OCI-LY7 (cell line): ENCODE results near the gene GEMIN5. TPM values are rescaled to one million over a fixed set of nuclear protein-coding genes. Genes with fewer than 3 reads are reported as not detected.

Experiments
- BruUV-seq: library from RNA; stranded (reverse); fragments of 400-500 nt; replicated peaks from 2 replicates; lab custom pipeline; 2021; lab: Mats Ljungman, UMichigan
- CTCF ChIA-PET: fragments of 300-600 bp; sonication (Branson Sonifier 250); formaldehyde crosslinking; loops from one replicate; lab custom pipeline; 2022; ENCODE audit warnings: antibody characterized with exemption; ENCODE audit not compliant: unreplicated experiment; lab: Charles Lee
- POLR2A ChIA-PET: fragments of 300-600 bp; sonication (Branson Sonifier 250); formaldehyde crosslinking; loops from one replicate; lab custom pipeline; 2022; ENCODE audit warnings: antibody characterized with exemption; lab: Charles Lee
- DNase-seq: peaks from one replicate; pipeline ENCODE4 v3.0.0-alpha.2; 2015; ENCODE audit warnings: low spot score
- H2AFZ ChIP-seq: fragments of 200-600 bp; sonication (generic), shearing (Covaris generic); 2 replicates; pipeline ENCODE4 v1.6.1; 2014; ENCODE audit warnings: mild to moderate bottlenecking, antibody characterized with exemption, low read length, moderate library complexity
- H3K27ac ChIP-seq: fragments of 200-600 bp; sonication (generic); 2 replicates; pipeline ENCODE4 v1.5.1; 2014; ENCODE audit warnings: mixed run types, low read depth, mild to moderate bottlenecking, moderate library complexity, low read length, inconsistent platforms; ENCODE audit not compliant: poor library complexity, severe bottlenecking
- H3K36me3 ChIP-seq: fragments of 200-600 bp; sonication (generic); 2 replicates; pipeline ENCODE4 v1.6.1; 2014; ENCODE audit warnings: mild to moderate bottlenecking, antibody characterized with exemption, low read length, moderate library complexity, mixed read lengths; ENCODE audit not compliant: insufficient read depth
- H3K4me1 ChIP-seq: fragments of 200-600 bp; sonication (generic); 2 replicates; pipeline ENCODE4 v1.5.1; 2014; ENCODE audit warnings: mild to moderate bottlenecking, low read length; ENCODE audit not compliant: insufficient read depth, poor library complexity, severe bottlenecking
- H3K4me2 ChIP-seq: fragments of 200-600 bp; sonication (generic); 2 replicates; pipeline ENCODE4 v1.6.1; 2014; ENCODE audit warnings: mild to moderate bottlenecking, low read length
- H3K4me3 ChIP-seq: fragments of 200-600 bp; sonication (generic); 2 replicates; pipeline ENCODE4 v1.5.1; 2014; ENCODE audit warnings: mild to moderate bottlenecking, low read depth, low read length; ENCODE audit not compliant: poor library complexity, severe bottlenecking
- H3K79me2 ChIP-seq: fragments of 200-600 bp; sonication (generic); 2 replicates; pipeline ENCODE4 v1.6.1; 2016; ENCODE audit warnings: low read depth, mild to moderate bottlenecking, low read length, moderate library complexity, mixed read lengths; ENCODE audit not compliant: insufficient read depth
- H3K9me2 ChIP-seq: fragments of 200-600 bp; sonication (generic); 2 replicates; pipeline ENCODE4 v1.6.1; 2016; ENCODE audit warnings: mild to moderate bottlenecking, low read length, mixed read lengths; ENCODE audit not compliant: insufficient read depth
- H3K9me3 ChIP-seq: fragments of 200-600 bp; sonication (generic); 2 replicates; pipeline ENCODE4 v1.6.1; 2014; ENCODE audit warnings: mild to moderate bottlenecking, mixed run types, low read length, mixed read lengths
- H4K20me1 ChIP-seq: fragments of 200-600 bp; sonication (generic); 2 replicates; pipeline ENCODE4 v1.6.1; 2014; ENCODE audit warnings: mild to moderate bottlenecking, antibody characterized with exemption, low read length, moderate library complexity, mixed read lengths; ENCODE audit not compliant: insufficient read depth
- EZH2phosphoT487 ChIP-seq: fragments of 200-600 bp; sonication (generic); IDR thresholded peaks from 2 replicates; pipeline ENCODE4 v1.6.1; 2018; ENCODE audit warnings: low read depth, borderline replicate concordance, mild to moderate bottlenecking, mixed run types, antibody characterized with exemption, low read length, moderate library complexity, mixed read lengths
- intact Hi-C: fragments of 100-400 bp; cut with micrococcal nuclease; formaldehyde crosslinking; loops from one replicate; pipeline ENCODE4 v1.10.0; 2022; ENCODE audit not compliant: unreplicated experiment
- total RNA-seq, 2 experiments: library from RNA; depleted of rRNA in 1 of 2; stranded (reverse); fragments of >200 nt in 1 of 2; shearing (Covaris generic) in 1 of 2; gene quantifications; 2 replicates each; pipeline ENCODE4 v1.2.3, GENCODE V29; 2014 to 2022
- TF ChIP-seq, protein P1 (sequence below): fragments of 200-600 bp; sonication (generic); conservative IDR thresholded peaks from 2 replicates; pipeline ENCODE4 v1.5.1; 2014; ENCODE audit warnings: mild to moderate bottlenecking, antibody characterized with exemption, low read length, moderate library complexity, mixed read lengths

The GEMIN5 gene
- total RNA-seq, 2 experiments from 2014 or later: 17.9 to 25.6 TPM

DNA sequence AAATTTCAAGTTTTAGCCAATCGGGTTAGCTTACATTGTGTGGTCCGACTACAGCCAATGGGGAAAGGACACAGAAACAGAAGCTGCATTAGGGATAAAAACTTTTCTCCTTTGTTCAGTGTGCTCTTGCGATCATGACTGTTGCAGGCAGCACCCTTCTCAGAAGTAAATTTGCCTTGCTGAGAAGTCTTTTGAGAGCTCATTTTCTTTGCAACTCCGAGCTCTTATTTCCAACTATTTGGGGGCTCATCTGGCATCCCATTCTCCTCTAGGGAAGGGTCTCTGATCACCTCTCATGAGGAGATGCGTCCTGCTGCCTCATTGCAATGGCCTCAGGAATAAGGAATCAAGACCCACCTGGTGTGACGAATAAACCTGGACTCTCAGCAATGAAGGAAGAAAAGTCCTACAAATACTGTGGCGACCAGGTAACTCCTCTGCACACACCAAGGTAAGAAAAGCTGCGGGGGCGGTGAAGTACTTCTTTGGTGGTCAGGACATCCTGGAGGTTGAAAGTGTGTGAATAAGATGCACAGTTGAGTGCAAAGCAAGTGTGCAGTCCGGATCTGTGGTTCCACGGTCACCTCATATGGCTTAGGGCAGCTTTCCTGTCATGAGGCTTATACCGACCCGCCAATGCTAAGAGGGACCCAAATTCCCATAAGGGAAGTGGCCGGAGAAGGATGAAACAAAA lies 59.2 kb downstream of the GEMIN5 start:
- no peak for TF ChIP-seq EZH2phosphoT487
- TF ChIP-seq, protein P1, sequence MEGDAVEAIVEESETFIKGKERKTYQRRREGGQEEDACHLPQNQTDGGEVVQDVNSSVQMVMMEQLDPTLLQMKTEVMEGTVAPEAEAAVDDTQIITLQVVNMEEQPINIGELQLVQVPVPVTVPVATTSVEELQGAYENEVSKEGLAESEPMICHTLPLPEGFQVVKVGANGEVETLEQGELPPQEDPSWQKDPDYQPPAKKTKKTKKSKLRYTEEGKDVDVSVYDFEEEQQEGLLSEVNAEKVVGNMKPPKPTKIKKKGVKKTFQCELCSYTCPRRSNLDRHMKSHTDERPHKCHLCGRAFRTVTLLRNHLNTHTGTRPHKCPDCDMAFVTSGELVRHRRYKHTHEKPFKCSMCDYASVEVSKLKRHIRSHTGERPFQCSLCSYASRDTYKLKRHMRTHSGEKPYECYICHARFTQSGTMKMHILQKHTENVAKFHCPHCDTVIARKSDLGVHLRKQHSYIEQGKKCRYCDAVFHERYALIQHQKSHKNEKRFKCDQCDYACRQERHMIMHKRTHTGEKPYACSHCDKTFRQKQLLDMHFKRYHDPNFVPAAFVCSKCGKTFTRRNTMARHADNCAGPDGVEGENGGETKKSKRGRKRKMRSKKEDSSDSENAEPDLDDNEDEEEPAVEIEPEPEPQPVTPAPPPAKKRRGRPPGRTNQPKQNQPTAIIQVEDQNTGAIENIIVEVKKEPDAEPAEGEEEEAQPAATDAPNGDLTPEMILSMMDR: no peak
- no peaks in the 10 kb centered on the region for H3K4me1 ChIP-seq
- H3K9me3 ChIP-seq: peaks cover 9% of the 10 kb centered on the region; the same call in 1 of the 2 replicates
- intact Hi-C loops: no loop called here
- H3K9me2 ChIP-seq: no peaks in the 10 kb centered on the region
- CTCF ChIA-PET: no interaction called here
- H3K79me2 ChIP-seq: no peaks in the 10 kb centered on the region
- H4K20me1 ChIP-seq: no peaks in the 10 kb centered on the region
- POLR2A ChIA-PET: no interaction called here
- peaks cover 92% of the 10 kb centered on the region for H3K36me3 ChIP-seq
- H3K4me3 ChIP-seq: no peak overlapping the region
- H3K27ac ChIP-seq: no peak overlapping the region
- no peak overlapping the region for H2AFZ ChIP-seq
- no TSS peak for BruUV-seq
- DNase-seq: peak; percentile 20
- H3K4me2 ChIP-seq: no peak overlapping the region

DNA sequence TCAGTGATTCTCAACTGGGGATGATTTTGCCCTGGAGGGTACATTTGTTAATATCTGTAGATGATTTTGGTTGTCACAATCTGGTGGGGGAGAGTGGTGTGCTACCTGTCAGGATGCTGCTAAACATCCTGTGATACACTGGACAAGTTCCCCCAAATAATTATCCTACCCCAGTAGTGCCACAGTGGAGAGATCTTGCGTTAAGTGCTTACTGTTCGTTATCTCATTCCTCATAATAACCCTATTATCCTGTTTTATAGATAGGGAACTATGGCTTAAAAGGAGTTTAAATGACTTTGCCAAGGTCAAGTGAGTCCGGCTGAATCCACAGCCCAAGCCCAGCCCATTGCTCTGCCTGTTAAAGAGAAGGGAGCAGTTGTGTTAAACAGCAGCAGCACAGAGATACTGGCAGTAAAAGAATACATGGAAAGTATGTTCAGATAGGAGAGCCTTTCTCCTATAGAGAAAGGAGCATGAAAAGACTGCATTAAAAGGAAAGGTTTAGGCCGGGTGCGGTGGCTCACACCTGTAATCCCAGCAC lies 64.2 kb downstream of the GEMIN5 start:
- H2AFZ ChIP-seq: no peak overlapping the region
- H4K20me1 ChIP-seq: no peaks in the 10 kb centered on the region
- TF ChIP-seq, protein P1: no peak
- TF ChIP-seq EZH2phosphoT487: no peak
- intact Hi-C loops: no loop called here
- ChIA-PET CTCF (no interaction called here), POLR2A (no interaction called here)
- DNase-seq: no peak
- BruUV-seq: no TSS peak
- H3K9me2 ChIP-seq: no peaks in the 10 kb centered on the region
- H3K9me3 ChIP-seq: peaks cover 5% of the 10 kb centered on the region; the same call in 1 of the 2 replicates
- no peak overlapping the region for H3K4me3 ChIP-seq
- no peak overlapping the region for H3K4me2 ChIP-seq
- peaks cover 96% of the 10 kb centered on the region for H3K36me3 ChIP-seq
- H3K27ac ChIP-seq: no peak overlapping the region
- H3K79me2 ChIP-seq: no peaks in the 10 kb centered on the region
- no peaks in the 10 kb centered on the region for H3K4me1 ChIP-seq

DNA sequence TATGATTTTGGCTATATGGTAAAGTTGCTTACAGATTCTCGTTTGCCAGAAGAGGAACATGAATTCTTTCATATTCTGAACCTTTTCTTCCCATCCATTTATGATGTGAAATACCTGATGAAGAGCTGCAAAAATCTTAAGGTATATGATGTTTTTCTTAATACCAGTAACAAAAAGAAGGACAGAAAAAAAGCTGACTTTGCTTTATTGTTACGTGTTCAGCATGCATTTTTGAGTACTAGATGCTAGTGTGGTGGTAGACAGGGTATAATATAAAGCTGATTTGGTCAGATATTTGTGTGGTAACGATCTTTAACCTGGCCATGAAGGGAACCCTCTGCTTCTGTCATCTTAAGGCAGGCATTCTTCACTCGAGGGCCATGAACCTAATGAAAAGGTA lies 66.3 kb downstream of the GEMIN5 start:
- Histone ChIP-seq H3K9me2 (no peaks in the 10 kb centered on the region), H3K9me3 (no peaks in the 10 kb centered on the region), H3K4me1 (no peaks in the 10 kb centered on the region), H3K4me2 (no peak overlapping the region), H3K79me2 (no peaks in the 10 kb centered on the region), H3K27ac (no peak overlapping the region), H2AFZ (no peak overlapping the region), H3K36me3 (peaks cover 95% of the 10 kb centered on the region), H3K4me3 (no peak overlapping the region), H4K20me1 (no peaks in the 10 kb centered on the region)
- no TSS peak for BruUV-seq
- no peak for DNase-seq
- ChIA-PET POLR2A (interaction anchor here (0.7 kb wide), 1 partner anchor 17 kb away, joined by 3 read pairs; no protein-coding TSS in a partner anchor), CTCF (no interaction called here)
- intact Hi-C loops: no loop called here
- TF ChIP-seq, protein P1: no peak
- TF ChIP-seq EZH2phosphoT487: no peak
